AG09319 (cell line): Measurements from ENCODE around the gene MAP4.

Source experiments
- DNase-seq: peaks from one replicate; pipeline ENCODE4 v3.0.0-alpha.2; 2010; ENCODE audit warnings: low read depth; ENCODE audit errors: extremely low read depth
- TF ChIP-seq, protein P1 (sequence below): IDR thresholded peaks from 2 replicates; pipeline ENCODE4 v1.5.1; 2011; ENCODE audit warnings: low read depth, mild to moderate bottlenecking, inconsistent platforms, low read length, moderate library complexity

MAP4 gene

GRCh38 chr3:47930979-47931378, 85.2 kb downstream of the MAP4 start:
- no peak for DNase-seq
- TF ChIP-seq, protein P1, sequence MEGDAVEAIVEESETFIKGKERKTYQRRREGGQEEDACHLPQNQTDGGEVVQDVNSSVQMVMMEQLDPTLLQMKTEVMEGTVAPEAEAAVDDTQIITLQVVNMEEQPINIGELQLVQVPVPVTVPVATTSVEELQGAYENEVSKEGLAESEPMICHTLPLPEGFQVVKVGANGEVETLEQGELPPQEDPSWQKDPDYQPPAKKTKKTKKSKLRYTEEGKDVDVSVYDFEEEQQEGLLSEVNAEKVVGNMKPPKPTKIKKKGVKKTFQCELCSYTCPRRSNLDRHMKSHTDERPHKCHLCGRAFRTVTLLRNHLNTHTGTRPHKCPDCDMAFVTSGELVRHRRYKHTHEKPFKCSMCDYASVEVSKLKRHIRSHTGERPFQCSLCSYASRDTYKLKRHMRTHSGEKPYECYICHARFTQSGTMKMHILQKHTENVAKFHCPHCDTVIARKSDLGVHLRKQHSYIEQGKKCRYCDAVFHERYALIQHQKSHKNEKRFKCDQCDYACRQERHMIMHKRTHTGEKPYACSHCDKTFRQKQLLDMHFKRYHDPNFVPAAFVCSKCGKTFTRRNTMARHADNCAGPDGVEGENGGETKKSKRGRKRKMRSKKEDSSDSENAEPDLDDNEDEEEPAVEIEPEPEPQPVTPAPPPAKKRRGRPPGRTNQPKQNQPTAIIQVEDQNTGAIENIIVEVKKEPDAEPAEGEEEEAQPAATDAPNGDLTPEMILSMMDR: no peak

- TF ChIP-seq, protein P1: no peak
- DNase-seq: no peak
These were observed 99.5 kb downstream of the MAP4 start for GRCh38 chr3:47916696-47917095.

GRCh38 chr3:47916201-47916600, 100.0 kb downstream of the MAP4 start:
- no peak for DNase-seq
- TF ChIP-seq, protein P1: no peak

DNA sequence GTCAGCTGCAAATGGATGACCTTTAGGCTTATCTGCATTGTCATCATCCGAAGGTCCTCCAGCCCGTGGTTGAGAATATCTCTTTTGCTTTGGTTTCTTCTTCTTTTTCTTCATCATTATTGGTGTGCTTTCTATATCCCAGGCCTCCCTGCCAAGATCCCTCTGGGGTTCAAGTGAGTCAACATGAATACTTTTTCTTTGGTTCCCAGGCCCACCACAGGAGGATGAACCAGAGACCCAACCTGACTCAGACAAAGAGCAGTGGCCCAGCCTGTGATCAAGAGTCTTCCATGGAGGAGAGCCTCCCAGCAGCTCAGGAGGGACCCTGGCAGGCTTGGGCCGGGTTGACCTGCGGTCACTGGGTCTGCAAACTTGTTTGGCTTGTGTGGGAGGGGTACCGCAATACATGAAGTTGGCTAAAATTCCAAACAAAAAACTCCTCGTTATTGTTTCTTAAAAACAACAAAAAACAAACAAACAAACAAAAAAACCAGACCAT, 104.2 kb downstream of the MAP4 start:
- DNase-seq: no peak
- TF ChIP-seq, protein P1: no peak

DNA sequence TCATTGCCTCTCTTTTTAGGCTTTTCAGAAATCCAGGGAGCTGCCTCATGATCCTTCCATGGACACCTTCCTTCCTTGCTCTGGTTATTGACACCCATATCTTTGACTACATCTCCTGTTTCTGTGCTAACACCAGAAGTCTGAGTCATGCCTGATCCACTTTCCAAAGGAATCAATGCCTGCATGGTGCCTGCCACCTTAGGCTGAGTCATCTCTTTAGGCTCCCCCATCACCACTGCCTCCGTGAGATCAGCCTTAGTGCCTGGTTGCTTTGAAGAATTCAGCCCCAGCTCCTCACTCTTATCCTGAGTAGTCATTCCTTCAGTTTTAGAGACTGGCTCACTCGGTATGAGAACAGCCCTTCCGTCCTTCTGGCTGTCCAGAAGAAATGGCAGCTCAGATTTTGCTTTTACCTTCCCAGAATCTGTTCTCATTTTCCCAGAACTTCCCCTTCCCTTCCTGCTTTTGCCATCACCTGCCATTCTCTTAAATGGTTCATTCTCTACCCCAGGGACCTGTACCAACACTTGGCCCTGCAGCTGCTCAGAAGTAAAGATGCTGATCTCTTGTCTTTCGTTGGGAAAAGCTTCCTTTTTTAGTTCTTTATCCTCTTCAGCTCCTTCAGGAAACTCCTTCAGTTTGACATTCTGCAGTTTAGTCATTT, 105.3 kb downstream of the MAP4 start:
- TF ChIP-seq, protein P1: no peak
- DNase-seq: peak; percentile 40

- TF ChIP-seq, protein P1: no peak
- DNase-seq: no peak
These were observed 106.0 kb downstream of the MAP4 start for GRCh38 chr3:47910233-47910632.

DNA sequence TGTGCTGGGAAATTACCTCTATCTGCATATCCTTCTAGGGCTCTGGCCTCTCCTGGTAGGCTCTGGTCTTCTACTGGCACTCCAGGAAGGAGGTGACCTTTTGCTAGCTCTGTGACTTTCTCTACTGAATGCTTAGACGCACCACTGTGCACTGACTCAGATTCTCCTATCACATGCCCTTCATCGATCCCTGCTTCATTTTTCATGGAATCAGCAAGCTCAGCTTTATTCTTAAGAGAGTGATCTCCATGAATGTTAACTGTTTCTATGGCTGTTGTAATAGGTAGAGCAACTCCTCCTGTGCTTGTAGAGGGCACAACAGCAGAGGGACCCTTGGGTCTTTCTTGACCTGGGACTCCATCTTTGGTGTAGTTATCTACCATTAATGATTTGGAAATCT, 106.6 kb downstream of the MAP4 start:
- TF ChIP-seq, protein P1: no peak
- DNase-seq: no peak
